HG03469 (cell line): ENCODE measurements around the gene PFDN4.

ENCODE experiments used
- ATAC-seq: cut with Tn5 transposase; IDR thresholded peaks from one replicate; pipeline ENCODE4 v1.9.1; 2021; ENCODE audit warnings: mild to moderate bottlenecking, moderate library complexity, moderate number of reproducible peaks; ENCODE audit not compliant: unreplicated experiment

PFDN4 gene

GRCh38 chr20:54207743-54208547 is at the start of gene PFDN4:
Gene PFDN4, plus strand, starts transcription at chr20:54208087. Its CDS starts 14 bp downstream, at chr20:54208101.
- peak; percentile 86 for ATAC-seq

GRCh38 chr20:54158226-54158625 is 49.7 kb upstream of the PFDN4 start:
- no peak for ATAC-seq

GRCh38 chr20:54158856-54159418 is 49.0 kb upstream of the PFDN4 start:
- ATAC-seq, result no peak

- no peak for ATAC-seq
Observed at GRCh38 chr20:54160065-54161007, 47.6 kb upstream of the PFDN4 start.

GRCh38 chr20:54161008-54161820 is 46.7 kb upstream of the PFDN4 start:
- ATAC-seq, result no peak

GRCh38 chr20:54161821-54162149 is 46.1 kb upstream of the PFDN4 start:
- ATAC-seq, result no peak

- no peak for ATAC-seq
Observed at GRCh38 chr20:54162378-54163009, 45.4 kb upstream of the PFDN4 start.

GRCh38 chr20:54163402-54163801 is 44.5 kb upstream of the PFDN4 start:
- ATAC-seq, result no peak

GRCh38 chr20:54165014-54165413 is 42.9 kb upstream of the PFDN4 start:
- no peak for ATAC-seq

- no peak for ATAC-seq
Observed at GRCh38 chr20:54165803-54166202, 42.1 kb upstream of the PFDN4 start.

GRCh38 chr20:54166987-54167662 is 40.8 kb upstream of the PFDN4 start:
- no peak for ATAC-seq

- ATAC-seq, result no peak
Observed at GRCh38 chr20:54167909-54168872, 39.7 kb upstream of the PFDN4 start.

- ATAC-seq, result no peak
Observed at GRCh38 chr20:54168961-54169862, 38.7 kb upstream of the PFDN4 start.

- ATAC-seq, result no peak
Observed at GRCh38 chr20:54170026-54170471, 37.8 kb upstream of the PFDN4 start.

GRCh38 chr20:54170963-54171362 is 36.9 kb upstream of the PFDN4 start:
- ATAC-seq, result no peak

- no peak for ATAC-seq
Observed at GRCh38 chr20:54172532-54172855, 35.4 kb upstream of the PFDN4 start.

GRCh38 chr20:54172856-54173652 is 34.8 kb upstream of the PFDN4 start:
- no peak for ATAC-seq
